Measurements from ENCODE around the gene C2CD4A.
A peak's percentile ranks its signal among the peaks of the same experiment; 100 is the strongest.

- 0 out of 2 replicates have a peak, but pooled peaks have one; percentile 11 for TF ChIP-seq TAF1 (IDR thresholded peaks at IDR 0.05; ENCODE audit: borderline replicate concordance, low read depth, low read length)
- peak; percentile 65 for TF ChIP-seq POLR2A (IDR thresholded peaks at IDR 0.05; ENCODE audit: low read depth, low read length)
Observed at GRCh38 chr15:62059816-62060112, 7.0 kb upstream of the C2CD4A start.

All from GM12892 (cell line).